ENCODE measurements around the gene CDC42BPA. TPM values are rescaled to one million over a fixed set of nuclear protein-coding genes. Genes with fewer than 3 reads are reported as not detected.
A peak's percentile ranks its signal among the peaks of the same experiment; 100 is the strongest.

CDC42BPA gene
- total and polyA plus RNA-seq, 2 of the 13 experiments (the other 11 are each of a cell fraction or from before 2014, with no cell fraction given): 6.5 to 16.0 TPM

GRCh38 chr1:227317011-227317451 is 1.3 kb downstream of the CDC42BPA start:
- TSS peak; percentile 54 for BruUV-seq (replicated peaks)
- Histone ChIP-seq H2AFZ (ENCODE audit: low read length) (no peak overlapping the region), H3K27me3 (ENCODE audit: control insufficient read depth in 1 of 2, insufficient read depth in 2 of 2, low read length in 2 of 2) (peaks cover 0 to 13% of the 10 kb centered on the region in 2 experiments; a peak in 3 of 5 replicates), H3K36me3 (replicated peaks in 1 of 2; ENCODE audit: control insufficient read depth in 1 of 2, insufficient read depth in 2 of 2, low read length in 2 of 2) (no peaks in the 10 kb centered on the region), H3K79me2 (ENCODE audit: insufficient read depth, low read length) (peaks cover 56% of the 10 kb centered on the region), H3K9ac (ENCODE audit: insufficient read depth, low read depth, low read length) (peak overlapping the region; percentile 83), H3K4me2 (ENCODE audit: low read depth, low read length) (peak overlapping the region; percentile 72), H3K27ac (ENCODE audit: extremely low read length, insufficient read depth, low read length) (peak overlapping the region; percentile 6), H3K4me3 (replicated peaks in 1 of 3; ENCODE audit: insufficient read depth in 1 of 3, low read depth in 2 of 3, low read length in 3 of 3) (peak overlapping the region; percentile 89 to 96 (median 91)), H3K9me3 (ENCODE audit: low read length) (no peaks in the 10 kb centered on the region), H3K4me1 (ENCODE audit: insufficient read depth, low read length) (peaks cover 9% of the 10 kb centered on the region), H4K20me1 (ENCODE audit: insufficient read depth, low read length) (peaks cover 16% of the 10 kb centered on the region)
- FAIRE-seq (no peak), DNase-seq (ENCODE audit: low spot score) (no peak), ATAC-seq (no peak)
- no peak for TF ChIP-seq SALL1 (CRISPR knock-in tag; IDR thresholded peaks at IDR 0.05)
- TF ChIP-seq ZNF646 (CRISPR knock-in tag; IDR thresholded peaks at IDR 0.05): no peak
- intact Hi-C loops (cut with micrococcal nuclease; ENCODE audit: unreplicated experiment): loop anchor here (2.0 to 10.0 kb wide), 3 partner anchors 82 to 152 kb away; no protein-coding TSS in a partner anchor
- ChIA-PET POLR2A (no interaction called here), CTCF (ENCODE audit: low intra/inter-chr PET ratio, low total read pairs) (no interaction called here)
- under 1% methylated on average over 6 of the region's 6 CpGs for WGBS (ENCODE audit: low lambda C conversion rate)
- in situ Hi-C loops (cut with HindIII; ENCODE audit: extremely low pct_ligation_motif_present, low pct_unique_long_range_greater_than_20kb): loop anchor here (5.0 kb wide), 1 partner anchor 120 kb away; no protein-coding TSS in a partner anchor
